SK-N-SH treated with all-trans-retinoic acid at 6 μM for 48 hours (cell line): ENCODE results near the gene ADIG.

ENCODE experiments used
- ATAC-seq: fragments of 200-7000 bp; cut with Tn5 transposase; 3 replicates; pipeline ENCODE4 v1.9.1; 2020; ENCODE audit warnings: mild to moderate bottlenecking, moderate library complexity
- ARNTL ChIP-seq: fragments of 450-650 bp; formaldehyde crosslinking; IDR thresholded peaks from 2 replicates; pipeline ENCODE4 v1.5.0; 2020; ENCODE audit warnings: low read depth, mild to moderate bottlenecking, moderate library complexity, borderline replicate concordance
- BACH2 ChIP-seq: fragments of 250-450 bp; sonication (Bioruptor Pico); IDR thresholded peaks from 2 replicates; pipeline ENCODE4 v1.9.0; 2021; ENCODE audit warnings: mild to moderate bottlenecking, borderline replicate concordance
- CSDC2 ChIP-seq: fragments of 250-450 bp; sonication (Bioruptor Pico); IDR thresholded peaks from 2 replicates; pipeline ENCODE4 v1.5.0; 2020; ENCODE audit warnings: mild to moderate bottlenecking, moderate library complexity
- ESRRG ChIP-seq: fragments of 250-450 bp; sonication (Bioruptor Pico); IDR thresholded peaks from 2 replicates; pipeline ENCODE4 v1.6.1; 2021; ENCODE audit warnings: mild to moderate bottlenecking
- OSR1 ChIP-seq: fragments of 250-450 bp; sonication (Bioruptor Pico); IDR thresholded peaks from 2 replicates; pipeline ENCODE4 v1.8.0; 2022; ENCODE audit warnings: moderate library complexity, mild to moderate bottlenecking, inconsistent platforms
- RARB ChIP-seq: fragments of 250-450 bp; sonication (Bioruptor Pico); IDR thresholded peaks from 2 replicates; pipeline ENCODE4 v1.8.0; 2021; ENCODE audit warnings: mild to moderate bottlenecking, moderate library complexity
- SNAI2 ChIP-seq: fragments of 250-450 bp; sonication (Bioruptor Pico); IDR thresholded peaks from 2 replicates; pipeline ENCODE4 v1.5.0; 2020; ENCODE audit warnings: mild to moderate bottlenecking, moderate library complexity
- TCF4 ChIP-seq: fragments of 250-450 bp; sonication (Bioruptor Pico); IDR thresholded peaks from 2 replicates; pipeline ENCODE4 v1.8.0; 2021; ENCODE audit warnings: mild to moderate bottlenecking, moderate library complexity, borderline replicate concordance
- ZFP3 ChIP-seq: fragments of 250-450 bp; sonication (Bioruptor Pico); IDR thresholded peaks from 2 replicates; pipeline ENCODE4 v1.5.0; 2020; ENCODE audit warnings: mild to moderate bottlenecking, moderate library complexity
- ZFP30 ChIP-seq: fragments of 450-650 bp; formaldehyde crosslinking; IDR thresholded peaks from 2 replicates; pipeline ENCODE4 v1.5.0; 2022; ENCODE audit warnings: mild to moderate bottlenecking, moderate library complexity
- ZNF565 ChIP-seq: fragments of 450-650 bp; formaldehyde crosslinking; conservative IDR thresholded peaks from 2 replicates; pipeline ENCODE4 v1.5.0; 2020; ENCODE audit warnings: low read depth, mild to moderate bottlenecking, moderate library complexity
- ZNF8 ChIP-seq: fragments of 450-650 bp; formaldehyde crosslinking; IDR thresholded peaks from 2 replicates; pipeline ENCODE4 v1.5.0; 2020; ENCODE audit warnings: mild to moderate bottlenecking, moderate library complexity
- TF ChIP-seq, protein P1 (sequence below): fragments of 250-450 bp; sonication (Bioruptor Pico); IDR thresholded peaks from 2 replicates; pipeline ENCODE4 v1.5.0; 2020; ENCODE audit warnings: mild to moderate bottlenecking, moderate library complexity
- TF ChIP-seq, protein P2 (sequence below): fragments of 250-450 bp; sonication (Bioruptor Pico); IDR thresholded peaks from 2 replicates; pipeline ENCODE4 v1.8.0; 2020; ENCODE audit warnings: mild to moderate bottlenecking, moderate library complexity, borderline replicate concordance
- TF ChIP-seq, protein P3 (sequence below): fragments of 250-450 bp; sonication (Bioruptor Pico); IDR thresholded peaks from 2 replicates; pipeline ENCODE4 v1.5.1; 2021; ENCODE audit warnings: mild to moderate bottlenecking, moderate library complexity
- TF ChIP-seq, protein P4 (sequence below): fragments of 250-450 bp; sonication (Bioruptor Pico); IDR thresholded peaks from 2 replicates; pipeline ENCODE4 v1.8.0; 2021; ENCODE audit warnings: low read depth, mild to moderate bottlenecking, moderate library complexity, borderline replicate concordance
- TF ChIP-seq, protein P5 (sequence below): fragments of 250-450 bp; sonication (Bioruptor Pico); IDR thresholded peaks from 2 replicates; pipeline ENCODE4 v1.5.1; 2020; ENCODE audit warnings: low read depth, mild to moderate bottlenecking, moderate library complexity

ADIG gene

DNA sequence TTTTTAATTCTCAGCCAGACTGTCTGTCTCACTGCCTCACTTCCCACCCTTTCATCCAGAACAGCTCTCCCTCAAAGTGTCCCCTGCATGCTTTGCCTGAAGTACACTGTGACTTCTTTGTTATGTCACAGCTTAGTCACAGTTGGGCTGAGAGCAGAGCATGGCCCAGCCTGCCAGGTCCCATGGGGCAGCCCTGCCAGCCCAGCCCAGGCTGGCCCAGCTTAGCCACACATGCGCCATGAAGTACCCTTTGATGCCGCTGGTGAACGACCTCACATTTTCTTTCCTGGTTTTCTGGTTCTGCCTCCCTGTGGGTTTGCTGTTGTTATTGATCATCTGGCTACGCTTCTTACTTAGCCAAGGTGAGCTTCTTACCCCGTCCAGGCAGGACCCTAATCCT is at the start of gene ADIG:
Gene ADIG (plus strand): TSS at position 185 of the 400 bp plus-strand sequence. CDS start 54 bp downstream, at position 239.
- ATAC-seq: peak; percentile 29
- TF ChIP-seq, protein P1, sequence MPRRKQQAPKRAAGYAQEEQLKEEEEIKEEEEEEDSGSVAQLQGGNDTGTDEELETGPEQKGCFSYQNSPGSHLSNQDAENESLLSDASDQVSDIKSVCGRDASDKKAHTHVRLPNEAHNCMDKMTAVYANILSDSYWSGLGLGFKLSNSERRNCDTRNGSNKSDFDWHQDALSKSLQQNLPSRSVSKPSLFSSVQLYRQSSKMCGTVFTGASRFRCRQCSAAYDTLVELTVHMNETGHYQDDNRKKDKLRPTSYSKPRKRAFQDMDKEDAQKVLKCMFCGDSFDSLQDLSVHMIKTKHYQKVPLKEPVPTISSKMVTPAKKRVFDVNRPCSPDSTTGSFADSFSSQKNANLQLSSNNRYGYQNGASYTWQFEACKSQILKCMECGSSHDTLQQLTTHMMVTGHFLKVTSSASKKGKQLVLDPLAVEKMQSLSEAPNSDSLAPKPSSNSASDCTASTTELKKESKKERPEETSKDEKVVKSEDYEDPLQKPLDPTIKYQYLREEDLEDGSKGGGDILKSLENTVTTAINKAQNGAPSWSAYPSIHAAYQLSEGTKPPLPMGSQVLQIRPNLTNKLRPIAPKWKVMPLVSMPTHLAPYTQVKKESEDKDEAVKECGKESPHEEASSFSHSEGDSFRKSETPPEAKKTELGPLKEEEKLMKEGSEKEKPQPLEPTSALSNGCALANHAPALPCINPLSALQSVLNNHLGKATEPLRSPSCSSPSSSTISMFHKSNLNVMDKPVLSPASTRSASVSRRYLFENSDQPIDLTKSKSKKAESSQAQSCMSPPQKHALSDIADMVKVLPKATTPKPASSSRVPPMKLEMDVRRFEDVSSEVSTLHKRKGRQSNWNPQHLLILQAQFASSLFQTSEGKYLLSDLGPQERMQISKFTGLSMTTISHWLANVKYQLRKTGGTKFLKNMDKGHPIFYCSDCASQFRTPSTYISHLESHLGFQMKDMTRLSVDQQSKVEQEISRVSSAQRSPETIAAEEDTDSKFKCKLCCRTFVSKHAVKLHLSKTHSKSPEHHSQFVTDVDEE (CRISPR knock-in tag): no peak
- no peak for TF ChIP-seq TCF4 (CRISPR knock-in tag)
- no peak for TF ChIP-seq RARB (CRISPR knock-in tag)
- TF ChIP-seq, protein P2, sequence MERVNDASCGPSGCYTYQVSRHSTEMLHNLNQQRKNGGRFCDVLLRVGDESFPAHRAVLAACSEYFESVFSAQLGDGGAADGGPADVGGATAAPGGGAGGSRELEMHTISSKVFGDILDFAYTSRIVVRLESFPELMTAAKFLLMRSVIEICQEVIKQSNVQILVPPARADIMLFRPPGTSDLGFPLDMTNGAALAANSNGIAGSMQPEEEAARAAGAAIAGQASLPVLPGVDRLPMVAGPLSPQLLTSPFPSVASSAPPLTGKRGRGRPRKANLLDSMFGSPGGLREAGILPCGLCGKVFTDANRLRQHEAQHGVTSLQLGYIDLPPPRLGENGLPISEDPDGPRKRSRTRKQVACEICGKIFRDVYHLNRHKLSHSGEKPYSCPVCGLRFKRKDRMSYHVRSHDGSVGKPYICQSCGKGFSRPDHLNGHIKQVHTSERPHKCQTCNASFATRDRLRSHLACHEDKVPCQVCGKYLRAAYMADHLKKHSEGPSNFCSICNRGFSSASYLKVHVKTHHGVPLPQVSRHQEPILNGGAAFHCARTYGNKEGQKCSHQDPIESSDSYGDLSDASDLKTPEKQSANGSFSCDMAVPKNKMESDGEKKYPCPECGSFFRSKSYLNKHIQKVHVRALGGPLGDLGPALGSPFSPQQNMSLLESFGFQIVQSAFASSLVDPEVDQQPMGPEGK (CRISPR knock-in tag): no peak
- TF ChIP-seq, protein P3, sequence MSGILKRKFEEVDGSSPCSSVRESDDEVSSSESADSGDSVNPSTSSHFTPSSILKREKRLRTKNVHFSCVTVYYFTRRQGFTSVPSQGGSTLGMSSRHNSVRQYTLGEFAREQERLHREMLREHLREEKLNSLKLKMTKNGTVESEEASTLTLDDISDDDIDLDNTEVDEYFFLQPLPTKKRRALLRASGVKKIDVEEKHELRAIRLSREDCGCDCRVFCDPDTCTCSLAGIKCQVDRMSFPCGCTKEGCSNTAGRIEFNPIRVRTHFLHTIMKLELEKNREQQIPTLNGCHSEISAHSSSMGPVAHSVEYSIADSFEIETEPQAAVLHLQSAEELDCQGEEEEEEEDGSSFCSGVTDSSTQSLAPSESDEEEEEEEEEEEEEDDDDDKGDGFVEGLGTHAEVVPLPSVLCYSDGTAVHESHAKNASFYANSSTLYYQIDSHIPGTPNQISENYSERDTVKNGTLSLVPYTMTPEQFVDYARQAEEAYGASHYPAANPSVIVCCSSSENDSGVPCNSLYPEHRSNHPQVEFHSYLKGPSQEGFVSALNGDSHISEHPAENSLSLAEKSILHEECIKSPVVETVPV (CRISPR knock-in tag): no peak
- TF ChIP-seq, protein P4, sequence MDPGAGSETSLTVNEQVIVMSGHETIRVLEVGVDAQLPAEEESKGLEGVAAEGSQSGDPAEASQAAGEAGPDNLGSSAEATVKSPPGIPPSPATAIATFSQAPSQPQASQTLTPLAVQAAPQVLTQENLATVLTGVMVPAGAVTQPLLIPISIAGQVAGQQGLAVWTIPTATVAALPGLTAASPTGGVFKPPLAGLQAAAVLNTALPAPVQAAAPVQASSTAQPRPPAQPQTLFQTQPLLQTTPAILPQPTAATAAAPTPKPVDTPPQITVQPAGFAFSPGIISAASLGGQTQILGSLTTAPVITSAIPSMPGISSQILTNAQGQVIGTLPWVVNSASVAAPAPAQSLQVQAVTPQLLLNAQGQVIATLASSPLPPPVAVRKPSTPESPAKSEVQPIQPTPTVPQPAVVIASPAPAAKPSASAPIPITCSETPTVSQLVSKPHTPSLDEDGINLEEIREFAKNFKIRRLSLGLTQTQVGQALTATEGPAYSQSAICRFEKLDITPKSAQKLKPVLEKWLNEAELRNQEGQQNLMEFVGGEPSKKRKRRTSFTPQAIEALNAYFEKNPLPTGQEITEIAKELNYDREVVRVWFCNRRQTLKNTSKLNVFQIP (CRISPR knock-in tag): no peak
- no peak for TF ChIP-seq ZFP3 (CRISPR knock-in tag)
- TF ChIP-seq CSDC2: no peak
- TF ChIP-seq ZNF8: no peak
- TF ChIP-seq OSR1 (CRISPR knock-in tag): no peak
- no peak for TF ChIP-seq ZFP30 (CRISPR knock-in tag)
- TF ChIP-seq ARNTL: no peak
- TF ChIP-seq ESRRG (CRISPR knock-in tag): no peak
- no peak for TF ChIP-seq BACH2 (CRISPR knock-in tag)
- TF ChIP-seq ZNF565: no peak
- no peak for TF ChIP-seq SNAI2

DNA sequence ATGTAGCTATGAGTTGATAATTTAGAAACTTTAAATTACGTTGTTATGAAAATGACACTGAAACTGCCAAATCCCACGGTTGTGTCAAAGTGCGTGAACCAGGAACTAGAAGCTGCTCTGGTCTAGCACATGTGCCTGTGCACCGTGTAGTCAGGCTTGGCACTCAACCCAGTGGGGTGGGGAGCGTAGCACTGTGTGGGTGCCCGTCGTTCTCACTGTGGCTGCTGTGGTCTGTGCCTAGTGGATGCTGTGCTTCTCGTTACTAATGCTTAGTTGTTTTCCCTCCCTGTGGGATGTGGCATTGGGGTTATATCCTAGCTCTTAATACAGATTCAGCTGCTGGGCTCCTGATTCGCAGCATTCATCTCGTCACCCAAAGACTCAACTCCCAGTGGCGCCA is 46.2 kb upstream of the ADIG start:
- TF ChIP-seq, protein P1 (CRISPR knock-in tag): no peak
- TF ChIP-seq OSR1 (CRISPR knock-in tag): no peak
- ATAC-seq: no peak

DNA sequence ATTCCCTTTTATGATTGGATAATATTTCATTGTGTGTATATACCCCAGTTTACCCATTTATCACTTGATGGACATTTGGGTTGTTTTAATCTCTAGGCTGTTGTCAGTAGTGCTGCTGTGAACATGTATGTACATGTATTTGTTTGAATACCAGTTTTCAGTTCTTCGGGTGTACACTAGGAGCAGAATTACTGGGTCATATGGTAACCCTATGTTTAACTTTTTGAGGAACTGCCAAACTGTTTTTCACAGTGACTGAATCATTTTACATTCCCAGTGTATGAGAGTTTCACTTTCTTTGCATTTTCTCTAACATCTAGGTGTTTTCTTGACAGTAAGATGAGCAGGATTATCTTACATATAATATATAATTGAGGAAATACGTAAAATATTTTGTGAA is 44.7 kb upstream of the ADIG start:
- ATAC-seq: no peak
- TF ChIP-seq ZFP30 (CRISPR knock-in tag): no peak
- TF ChIP-seq, protein P3 (CRISPR knock-in tag): no peak
- no peak for TF ChIP-seq BACH2 (CRISPR knock-in tag)
- TF ChIP-seq, protein P5, sequence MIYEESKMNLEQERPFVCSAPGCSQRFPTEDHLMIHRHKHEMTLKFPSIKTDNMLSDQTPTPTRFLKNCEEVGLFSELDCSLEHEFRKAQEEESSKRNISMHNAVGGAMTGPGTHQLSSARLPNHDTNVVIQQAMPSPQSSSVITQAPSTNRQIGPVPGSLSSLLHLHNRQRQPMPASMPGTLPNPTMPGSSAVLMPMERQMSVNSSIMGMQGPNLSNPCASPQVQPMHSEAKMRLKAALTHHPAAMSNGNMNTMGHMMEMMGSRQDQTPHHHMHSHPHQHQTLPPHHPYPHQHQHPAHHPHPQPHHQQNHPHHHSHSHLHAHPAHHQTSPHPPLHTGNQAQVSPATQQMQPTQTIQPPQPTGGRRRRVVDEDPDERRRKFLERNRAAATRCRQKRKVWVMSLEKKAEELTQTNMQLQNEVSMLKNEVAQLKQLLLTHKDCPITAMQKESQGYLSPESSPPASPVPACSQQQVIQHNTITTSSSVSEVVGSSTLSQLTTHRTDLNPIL (CRISPR knock-in tag): no peak
- TF ChIP-seq, protein P1 (CRISPR knock-in tag): no peak
